ENCODE measurements around the gene COL15A1. TPM values are rescaled to one million over a fixed set of nuclear protein-coding genes. Genes with fewer than 3 reads are reported as not detected.

COL15A1 gene
- total and polyA plus RNA-seq, 4 donors, result 21.4 to 94.4 (median 57.3) TPM

DNA sequence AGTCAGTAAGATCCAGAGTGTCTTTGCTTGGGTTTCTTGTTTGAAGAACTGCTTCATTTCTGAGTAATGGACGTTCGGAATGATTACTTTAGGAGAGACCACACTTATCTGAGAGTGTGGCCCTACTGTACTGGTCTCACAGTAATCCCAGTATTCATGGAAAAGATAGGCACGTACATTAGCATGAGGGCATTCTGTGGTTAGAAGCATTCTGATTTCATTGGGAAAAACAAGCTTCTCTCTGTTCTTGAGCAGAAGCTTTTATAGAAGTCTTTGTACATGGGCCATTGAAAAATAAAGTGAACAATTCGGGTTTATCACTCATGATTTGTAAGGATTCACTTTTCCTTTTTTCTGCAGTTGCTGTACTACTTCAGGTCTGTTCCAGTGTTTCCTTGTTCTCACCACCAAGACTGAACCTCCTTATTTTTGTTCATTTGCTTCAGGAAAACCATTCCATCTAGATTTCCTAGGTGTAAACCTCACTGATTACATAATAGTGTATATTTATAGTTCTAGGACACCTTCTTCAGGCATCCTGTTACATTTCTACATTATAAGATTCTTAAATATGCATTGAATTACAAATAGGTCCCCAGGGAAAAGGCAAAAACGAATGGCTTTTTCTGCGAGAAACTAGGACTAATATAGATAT, 171.3 kb downstream of the COL15A1 start:
- WGBS (ENCODE audit: insufficient coverage), result 62% methylated on average over 3 of the region's 6 CpGs
- no peak overlapping the region for H3K27ac ChIP-seq (ENCODE audit: low read depth, low read length)
- H3K4me3 ChIP-seq (ENCODE audit: low read depth, low read length), result no peak overlapping the region

DNA sequence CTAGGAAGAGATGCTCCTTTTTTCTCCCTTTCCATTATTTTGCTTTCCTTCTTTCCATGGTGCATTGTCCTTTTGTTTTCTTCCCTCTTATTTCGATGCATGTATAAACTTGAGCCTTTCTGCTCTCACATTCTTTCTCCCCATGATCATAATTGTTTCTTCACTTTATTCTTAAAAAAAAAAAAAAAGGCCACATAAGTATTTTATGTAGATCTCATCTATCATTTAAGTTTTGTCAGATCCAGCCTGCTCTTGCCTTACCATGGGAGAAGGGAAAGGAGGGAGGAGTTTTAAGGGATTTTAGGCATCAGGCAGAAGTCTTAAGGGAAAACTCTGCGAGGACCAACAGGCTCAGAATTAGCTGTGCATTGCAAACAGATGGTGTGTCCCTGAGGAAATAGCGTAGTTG, 172.3 kb downstream of the COL15A1 start:
- Histone ChIP-seq H3K27ac (ENCODE audit: low read depth, low read length) (no peak overlapping the region), H3K36me3 (ENCODE audit: control insufficient read depth, insufficient read depth, low read length) (no peaks in the 10 kb centered on the region), H3K4me3 (ENCODE audit: low read depth, low read length) (no peak overlapping the region), H3K9me3 (ENCODE audit: control insufficient read depth, insufficient read depth, low read length) (no peaks in the 10 kb centered on the region), H3K4me1 (ENCODE audit: control insufficient read depth, insufficient read depth, low read length) (no peaks in the 10 kb centered on the region), H3K27me3 (ENCODE audit: control insufficient read depth, insufficient read depth, low read length) (no peaks in the 10 kb centered on the region)
- peak in 1 of 6 donors; percentile 61 for DNase-seq (ENCODE audit: low read depth in 4 of 6, low spot score in 6 of 6)
- 30% methylated on average over 2 of the region's 3 CpGs for WGBS (ENCODE audit: insufficient coverage)

More for the DNA sequence above, 171.3 kb downstream of the COL15A1 start:
- Histone ChIP-seq H3K4me1 (ENCODE audit: control insufficient read depth, insufficient read depth, low read length) (no peaks in the 10 kb centered on the region), H3K36me3 (ENCODE audit: control insufficient read depth, insufficient read depth, low read length) (no peaks in the 10 kb centered on the region), H3K27me3 (ENCODE audit: control insufficient read depth, insufficient read depth, low read length) (no peaks in the 10 kb centered on the region), H3K9me3 (ENCODE audit: control insufficient read depth, insufficient read depth, low read length) (no peaks in the 10 kb centered on the region)
- no peak for DNase-seq (ENCODE audit: low read depth in 4 of 6, low spot score in 6 of 6)

DNA sequence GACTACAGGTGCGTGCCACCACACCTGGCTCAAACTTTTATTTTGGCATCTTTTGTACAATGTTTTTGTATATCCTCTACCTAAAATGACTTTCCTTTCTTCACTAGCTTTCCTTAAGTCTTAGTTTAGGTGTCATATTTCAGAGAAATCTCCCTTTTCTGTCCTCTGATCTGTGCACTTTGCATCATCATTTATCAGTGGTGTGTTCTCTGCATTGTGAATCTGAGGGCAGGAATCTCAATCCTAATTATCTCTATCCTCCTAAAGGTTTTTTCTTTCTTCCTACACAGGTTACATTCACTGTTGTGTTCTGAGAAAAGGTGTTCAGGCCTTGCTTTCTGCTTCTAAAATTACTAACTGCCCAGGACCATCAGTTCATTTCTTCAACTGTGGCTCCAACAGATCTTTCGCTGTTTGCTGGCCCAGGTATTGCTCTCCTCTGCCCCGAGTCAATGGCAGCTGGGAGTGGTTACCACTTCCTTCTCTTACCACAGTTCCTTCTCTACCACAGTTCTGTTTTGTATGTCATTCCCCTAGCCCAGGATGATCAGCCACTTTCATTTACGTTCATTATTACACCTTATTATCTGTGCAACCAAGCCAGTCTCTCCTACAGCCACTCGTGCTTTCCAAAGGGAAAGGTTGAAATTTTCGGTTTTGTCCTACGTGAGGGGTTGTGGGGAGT, 175.2 kb downstream of the COL15A1 start:
- Histone ChIP-seq H3K4me3 (ENCODE audit: low read depth, low read length) (no peak overlapping the region), H3K9me3 (ENCODE audit: control insufficient read depth, insufficient read depth, low read length) (no peaks in the 10 kb centered on the region), H3K4me1 (ENCODE audit: control insufficient read depth, insufficient read depth, low read length) (no peaks in the 10 kb centered on the region), H3K27me3 (ENCODE audit: control insufficient read depth, insufficient read depth, low read length) (no peaks in the 10 kb centered on the region), H3K36me3 (ENCODE audit: control insufficient read depth, insufficient read depth, low read length) (no peaks in the 10 kb centered on the region), H3K27ac (ENCODE audit: low read depth, low read length) (no peak overlapping the region)
- 91% methylated on average over 4 of the region's 7 CpGs for WGBS (ENCODE audit: insufficient coverage)
- no peak for DNase-seq (ENCODE audit: low read depth in 4 of 6, low spot score in 6 of 6)

DNA sequence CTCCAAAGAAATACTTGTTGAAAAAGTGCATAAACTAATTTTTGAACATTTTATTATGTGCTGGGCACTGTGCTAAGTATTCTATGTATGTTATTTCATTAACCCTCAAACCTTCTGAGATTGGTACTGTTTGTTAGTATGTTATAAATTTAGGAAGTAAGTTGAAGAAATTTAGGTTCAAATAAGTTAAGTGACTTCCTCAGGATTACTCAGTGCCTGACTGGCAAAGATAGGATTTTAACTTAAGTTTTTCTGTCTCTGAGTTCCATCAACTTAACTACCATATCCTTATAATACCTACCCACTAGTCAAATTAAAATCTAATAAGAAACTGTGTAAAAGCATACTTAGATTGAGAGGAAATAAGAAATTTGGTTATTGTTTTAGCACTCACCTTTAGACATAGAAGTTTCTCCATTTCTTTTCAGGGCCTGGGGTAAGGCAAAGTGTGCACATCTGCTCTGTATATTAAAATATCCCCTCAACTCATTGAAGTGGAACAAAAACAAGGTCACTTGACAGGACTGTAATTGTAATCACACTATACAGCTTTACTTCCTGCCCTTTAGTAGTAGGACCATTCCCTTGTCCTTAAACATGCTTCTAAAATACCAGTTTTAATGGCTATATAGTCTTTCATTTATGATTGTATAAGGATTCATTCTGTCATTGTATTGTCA, 176.4 kb downstream of the COL15A1 start:
- H3K4me1 ChIP-seq (ENCODE audit: control insufficient read depth, insufficient read depth, low read length), result no peaks in the 10 kb centered on the region
- no peak overlapping the region for H3K4me3 ChIP-seq (ENCODE audit: low read depth, low read length)
- no peak overlapping the region for H3K27ac ChIP-seq (ENCODE audit: low read depth, low read length)
- no peaks in the 10 kb centered on the region for H3K36me3 ChIP-seq (ENCODE audit: control insufficient read depth, insufficient read depth, low read length)
- DNase-seq (ENCODE audit: low read depth in 4 of 6, low spot score in 6 of 6), result no peak
- H3K9me3 ChIP-seq (ENCODE audit: control insufficient read depth, insufficient read depth, low read length), result no peaks in the 10 kb centered on the region
- H3K27me3 ChIP-seq (ENCODE audit: control insufficient read depth, insufficient read depth, low read length), result no peaks in the 10 kb centered on the region

Other genes starting within 250 kb of the COL15A1 start
- gene GABBR2, start 235.0 kb upstream of the COL15A1 start, total RNA-seq, result 10 to 100 TPM; 20.0 to 67.7 TPM
- gene GABBR2, start 235.0 kb upstream of the COL15A1 start, polyA plus RNA-seq (ENCODE audit: insufficient read length in 2 of 2), result 100 to 1,000 TPM; 119 to 140 TPM
- gene ANKS6, start 147.4 kb upstream of the COL15A1 start, total RNA-seq, result 10 to 100 TPM in 1 of 2 donors, 1 to 10 TPM in 1; 8.0 to 16.8 TPM
- 10 to 100 TPM; 22.9 to 31.3 TPM for gene ANKS6, start 147.4 kb upstream of the COL15A1 start, polyA plus RNA-seq (ENCODE audit: insufficient read length in 2 of 2)
- 1 to 10 TPM; 6.3 to 7.6 TPM for gene GALNT12, start 136.2 kb upstream of the COL15A1 start, total RNA-seq
- gene GALNT12, start 136.2 kb upstream of the COL15A1 start, polyA plus RNA-seq (ENCODE audit: insufficient read length in 2 of 2), result 1 to 10 TPM; 2.6 to 4.9 TPM
- gene TGFBR1, start 161.2 kb downstream of the COL15A1 start, total RNA-seq, result 10 to 100 TPM; 53.3 to 97.6 TPM
- gene TGFBR1, start 161.2 kb downstream of the COL15A1 start, polyA plus RNA-seq (ENCODE audit: insufficient read length in 2 of 2), result 10 to 100 TPM; 25.1 to 36.4 TPM